Chondrocyte (in vitro differentiated cells): ENCODE measurements around the gene UCN2. TPM values are rescaled to one million over a fixed set of nuclear protein-coding genes. Genes with fewer than 3 reads are reported as not detected.

Experiments used
- DNase-seq: peaks from one replicate; pipeline ENCODE4 v3.0.0; 2021; ENCODE audit warnings: mixed read lengths, low spot score
- H3K27ac Mint-ChIP-seq: one replicate; pipeline ENCODE4 v1.8.0; 2021; ENCODE audit warnings: mild to moderate bottlenecking, moderate library complexity, mixed read lengths; ENCODE audit not compliant: unreplicated experiment
- H3K27me3 Mint-ChIP-seq: 2 replicates; pipeline ENCODE4 v1.8.0; 2021; ENCODE audit warnings: low read depth, mixed read lengths
- H3K36me3 Mint-ChIP-seq: 2 replicates; pipeline ENCODE4 v1.8.0; 2021; ENCODE audit warnings: low read depth, mixed read lengths
- H3K4me1 Mint-ChIP-seq: 2 replicates; pipeline ENCODE4 v1.8.0; 2021; ENCODE audit warnings: low read depth, mild to moderate bottlenecking, mixed read lengths
- H3K4me3 Mint-ChIP-seq: one replicate; pipeline ENCODE4 v1.8.0; 2021; ENCODE audit warnings: mild to moderate bottlenecking, moderate library complexity, mixed read lengths; ENCODE audit not compliant: unreplicated experiment
- H3K9me3 Mint-ChIP-seq: 2 replicates; pipeline ENCODE4 v1.8.0; 2021; ENCODE audit warnings: low read depth, mixed read lengths
- total RNA-seq: library from RNA; stranded (reverse); gene quantifications from 3 replicates; pipeline ENCODE4 v1.2.1, GENCODE V29; 2021
- TF ChIP-seq, protein P1 (sequence below): fragments of 200-600 bp; sonication (generic); IDR thresholded peaks from 2 replicates; pipeline ENCODE4 v1.5.0; 2021; ENCODE audit warnings: antibody characterized with exemption, mild to moderate bottlenecking, moderate library complexity

The UCN2 gene
- total RNA-seq, 1 donor from 2014 or later = 3.3 TPM

DNA sequence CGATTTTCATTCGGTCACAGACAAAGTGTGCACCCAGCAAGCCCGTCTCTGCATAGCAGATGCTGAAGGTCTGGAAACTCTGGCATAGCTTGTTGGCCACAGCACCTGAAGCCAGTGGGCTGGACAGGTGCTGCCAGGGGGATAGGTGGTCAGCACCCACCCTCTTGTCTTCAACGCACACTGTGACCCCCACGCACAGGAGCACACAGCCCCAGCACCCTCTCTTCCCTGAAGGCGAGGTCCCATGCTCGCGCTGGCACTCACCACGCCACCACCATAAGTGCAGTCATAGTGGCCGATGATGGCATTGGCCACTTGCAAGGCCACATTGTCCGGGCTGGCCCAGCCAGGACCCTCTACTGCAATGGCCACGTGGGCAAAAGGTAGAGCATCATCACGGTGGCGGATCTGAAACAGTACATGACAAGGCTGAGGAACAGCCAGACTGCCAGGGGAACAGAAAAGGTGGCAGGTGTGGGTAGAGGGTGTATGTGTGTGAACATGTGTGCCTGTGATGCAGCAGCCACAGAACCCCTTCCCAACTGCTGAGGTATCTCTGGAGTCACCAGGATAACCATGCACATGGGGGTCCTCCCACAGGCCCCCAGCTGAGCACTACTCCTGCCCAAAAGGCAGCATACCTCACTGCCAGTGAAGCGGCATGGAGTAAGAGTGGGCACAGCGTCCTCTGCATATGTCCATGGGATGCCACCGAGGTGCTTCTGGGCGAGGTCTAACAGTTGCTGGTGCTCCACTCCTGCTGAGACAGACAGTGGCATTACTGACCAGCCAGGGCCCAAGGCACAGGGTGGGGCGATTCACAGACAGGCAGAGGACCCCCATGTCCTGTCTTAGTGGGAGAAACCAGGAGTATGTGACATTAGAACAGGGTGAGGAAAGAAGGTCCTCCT is 37.4 kb upstream of the UCN2 start:
- TF ChIP-seq, protein P1, sequence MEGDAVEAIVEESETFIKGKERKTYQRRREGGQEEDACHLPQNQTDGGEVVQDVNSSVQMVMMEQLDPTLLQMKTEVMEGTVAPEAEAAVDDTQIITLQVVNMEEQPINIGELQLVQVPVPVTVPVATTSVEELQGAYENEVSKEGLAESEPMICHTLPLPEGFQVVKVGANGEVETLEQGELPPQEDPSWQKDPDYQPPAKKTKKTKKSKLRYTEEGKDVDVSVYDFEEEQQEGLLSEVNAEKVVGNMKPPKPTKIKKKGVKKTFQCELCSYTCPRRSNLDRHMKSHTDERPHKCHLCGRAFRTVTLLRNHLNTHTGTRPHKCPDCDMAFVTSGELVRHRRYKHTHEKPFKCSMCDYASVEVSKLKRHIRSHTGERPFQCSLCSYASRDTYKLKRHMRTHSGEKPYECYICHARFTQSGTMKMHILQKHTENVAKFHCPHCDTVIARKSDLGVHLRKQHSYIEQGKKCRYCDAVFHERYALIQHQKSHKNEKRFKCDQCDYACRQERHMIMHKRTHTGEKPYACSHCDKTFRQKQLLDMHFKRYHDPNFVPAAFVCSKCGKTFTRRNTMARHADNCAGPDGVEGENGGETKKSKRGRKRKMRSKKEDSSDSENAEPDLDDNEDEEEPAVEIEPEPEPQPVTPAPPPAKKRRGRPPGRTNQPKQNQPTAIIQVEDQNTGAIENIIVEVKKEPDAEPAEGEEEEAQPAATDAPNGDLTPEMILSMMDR = no peak
- H3K4me3 Mint-ChIP-seq = no peak overlapping the region
- no peaks in the 10 kb centered on the region for H3K27me3 Mint-ChIP-seq
- H3K27ac Mint-ChIP-seq = peak overlapping the region; percentile 49
- H3K4me1 Mint-ChIP-seq = peaks cover 50% of the 10 kb centered on the region
- no peak for DNase-seq
- H3K9me3 Mint-ChIP-seq = no peaks in the 10 kb centered on the region
- H3K36me3 Mint-ChIP-seq = peaks cover 46% of the 10 kb centered on the region

DNA sequence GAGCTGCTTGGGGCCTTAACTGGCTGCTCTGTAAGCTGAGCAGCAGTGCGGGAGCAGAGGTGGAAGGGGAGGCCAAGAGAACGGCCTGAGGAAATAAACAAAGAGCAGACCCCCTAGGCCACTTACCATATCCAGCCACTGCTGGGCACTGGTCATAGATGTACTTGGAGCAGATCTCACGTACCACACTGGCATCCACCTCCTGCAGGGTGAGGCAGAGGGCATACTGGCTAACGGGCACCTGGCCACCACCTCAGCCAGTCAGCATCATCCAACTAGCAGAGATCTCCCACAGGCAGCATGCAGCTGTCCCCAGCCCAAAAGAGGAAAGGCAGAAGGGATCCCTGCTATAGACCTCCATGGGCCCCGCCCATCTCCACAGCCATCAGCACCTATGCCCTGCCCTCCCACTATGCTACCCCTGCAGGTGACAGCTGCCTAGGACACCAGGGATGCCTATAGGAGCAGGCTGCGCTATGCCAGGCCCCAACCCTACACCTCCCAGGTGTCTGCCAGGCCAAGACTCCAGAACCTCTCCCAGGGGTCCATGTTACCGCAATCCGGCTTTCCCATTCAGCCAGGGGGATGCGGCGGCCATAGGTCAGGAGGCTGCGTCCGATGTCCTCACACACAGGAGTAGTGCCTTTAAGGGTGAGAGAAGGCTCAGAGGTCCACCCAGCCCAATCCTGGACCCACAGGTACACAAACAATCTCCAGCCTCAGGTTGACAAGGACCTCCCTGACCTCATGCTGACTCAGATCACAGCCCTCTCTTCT is 36.1 kb upstream of the UCN2 start:
- TF ChIP-seq, protein P1 = no peak

DNA sequence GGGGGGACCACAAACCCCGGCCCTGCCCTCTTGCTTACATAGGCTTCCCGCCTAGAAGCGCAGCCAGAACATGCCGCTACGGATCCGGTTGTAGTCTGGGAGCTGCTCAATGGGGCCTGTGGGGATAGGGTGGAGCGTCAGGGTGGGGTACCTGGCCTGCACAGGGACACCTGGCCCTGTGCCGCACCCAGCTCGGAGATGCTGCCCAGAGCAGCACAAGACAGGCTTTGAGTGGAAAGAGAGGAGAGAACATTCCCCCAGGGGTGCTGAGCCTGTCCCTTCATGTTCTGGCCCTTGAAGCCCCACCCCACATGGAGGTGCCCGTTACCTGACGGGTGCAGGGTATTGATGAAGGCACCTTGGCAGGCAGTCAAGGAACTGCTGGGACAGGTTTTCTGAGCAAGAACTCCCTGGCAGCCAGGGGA is 35.5 kb upstream of the UCN2 start:
- Mint-ChIP-seq H3K9me3 (no peaks in the 10 kb centered on the region), H3K4me1 (peaks cover 63% of the 10 kb centered on the region), H3K27me3 (no peaks in the 10 kb centered on the region), H3K27ac (peak overlapping the region; percentile 97), H3K4me3 (peak overlapping the region; percentile 58), H3K36me3 (peaks cover 37% of the 10 kb centered on the region)
- no peak for DNase-seq
- TF ChIP-seq, protein P1 = no peak

More for the DNA sequence above, 36.1 kb upstream of the UCN2 start:
- Mint-ChIP-seq H3K4me3 (peak overlapping the region; percentile 58), H3K27ac (peak overlapping the region; percentile 97), H3K27me3 (no peaks in the 10 kb centered on the region), H3K4me1 (peaks cover 57% of the 10 kb centered on the region), H3K9me3 (no peaks in the 10 kb centered on the region), H3K36me3 (peaks cover 42% of the 10 kb centered on the region)
- no peak for DNase-seq

DNA sequence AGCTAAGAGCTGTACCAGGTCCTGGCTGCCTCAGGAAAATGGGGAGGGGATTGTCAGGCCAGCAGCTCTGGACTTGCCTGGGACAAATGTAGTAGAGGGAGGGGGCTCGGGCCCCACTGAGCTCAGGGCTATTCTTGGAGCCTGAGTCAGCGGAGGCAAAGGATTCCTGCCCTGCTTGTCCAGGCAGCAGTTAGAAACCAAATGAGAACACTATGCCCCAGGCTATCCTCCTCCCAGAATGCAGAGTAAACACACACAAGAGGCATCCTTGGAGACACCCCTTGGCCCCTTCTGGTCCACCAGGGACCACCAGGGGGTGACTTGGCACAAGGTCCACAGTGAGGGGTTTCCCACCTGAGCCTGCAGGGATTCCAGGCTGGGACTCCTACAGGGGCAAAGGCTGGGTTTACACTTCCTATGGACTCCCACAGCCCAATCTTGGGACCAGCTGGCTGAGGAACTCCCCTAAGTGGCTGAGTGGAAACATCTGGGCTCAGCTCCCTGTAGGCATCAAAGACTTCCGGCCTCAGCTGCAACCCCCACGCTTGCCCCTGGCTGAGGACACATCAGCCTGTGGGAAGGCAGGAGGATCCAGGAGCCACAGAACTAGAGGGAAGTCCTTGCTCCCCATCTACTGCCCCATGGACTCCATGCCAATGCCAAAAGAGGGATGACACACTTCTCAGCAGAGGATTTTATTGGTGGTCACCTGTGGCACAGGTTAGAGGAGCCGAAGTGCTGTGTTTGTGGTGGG is 34.9 kb upstream of the UCN2 start:
- no peak for DNase-seq
- Mint-ChIP-seq H3K4me1 (peaks cover 63% of the 10 kb centered on the region), H3K27ac (peak overlapping the region; percentile 97), H3K27me3 (no peaks in the 10 kb centered on the region), H3K9me3 (no peaks in the 10 kb centered on the region), H3K4me3 (peak overlapping the region; percentile 58), H3K36me3 (peaks cover 34% of the 10 kb centered on the region)
- TF ChIP-seq, protein P1 = peak; percentile 26
